Osteocyte (in vitro differentiated cells): ENCODE data around the gene RNF13. TPM values are rescaled to one million over a fixed set of nuclear protein-coding genes. Genes with fewer than 3 reads are reported as not detected.
A peak's percentile ranks its signal among the peaks of the same experiment; 100 is the strongest.

ENCODE experiments used
- DNase-seq: peaks from one replicate; pipeline ENCODE4 v3.0.0; 2021; ENCODE audit warnings: mixed read lengths; ENCODE audit not compliant: unreplicated experiment; ENCODE audit errors: extremely low spot score
- H3K27ac Mint-ChIP-seq: one replicate; pipeline ENCODE4 v1.8.0; 2021; ENCODE audit warnings: mild to moderate bottlenecking, mixed read lengths; ENCODE audit not compliant: unreplicated experiment
- H3K27me3 Mint-ChIP-seq: one replicate; pipeline ENCODE4 v1.8.0; 2021; ENCODE audit warnings: mixed read lengths; ENCODE audit not compliant: unreplicated experiment
- H3K36me3 Mint-ChIP-seq: one replicate; pipeline ENCODE4 v1.8.0; 2021; ENCODE audit warnings: mixed read lengths; ENCODE audit not compliant: unreplicated experiment
- H3K4me1 Mint-ChIP-seq: one replicate; pipeline ENCODE4 v1.8.0; 2021; ENCODE audit warnings: mixed read lengths; ENCODE audit not compliant: unreplicated experiment
- H3K4me3 Mint-ChIP-seq: one replicate; pipeline ENCODE4 v1.8.0; 2021; ENCODE audit warnings: mild to moderate bottlenecking, moderate library complexity, mixed read lengths; ENCODE audit not compliant: unreplicated experiment
- H3K9me3 Mint-ChIP-seq: one replicate; pipeline ENCODE4 v1.8.0; 2021; ENCODE audit warnings: mixed read lengths; ENCODE audit not compliant: unreplicated experiment
- long read RNA-seq: library from polyadenylated mRNA; unstranded; transcript quantifications from one replicate; pipeline ENCODE4 v2.0.0, GENCODE V29; 2021
- total RNA-seq: library from RNA; stranded (reverse); gene quantifications from 2 replicates; pipeline ENCODE4 v1.2.1, GENCODE V29; 2021
- TF ChIP-seq, protein P1 (sequence below): fragments of 200-600 bp; sonication (generic); IDR thresholded peaks from 2 replicates; pipeline ENCODE4 v1.5.0; 2021; ENCODE audit warnings: antibody characterized with exemption, mild to moderate bottlenecking, moderate library complexity

RNF13 gene
- 45.1 and 61.4 TPM in 2 replicates for total RNA-seq
- long read RNA-seq, transcript RNF13-203 (10 exons, 2,843 nt): major isoform, 322 of 406 reads
- long read RNA-seq, transcript RNF13-208 (9 exons, 767 nt): minor isoform, 5 of 406 reads
- long read RNA-seq, transcript RNF13-212 (10 exons, 1,027 nt): minor isoform, 30 of 406 reads
- long read RNA-seq, partial matches to known transcripts: 9 of 406 reads
- long read RNA-seq, other reads (novel, unspliced or antisense): 34 of 406 reads

GRCh38 chr3:149812606-149813366 is at the start of gene RNF13:
Gene RNF13, plus strand, starts transcription at chr3:149813215. Its CDS starts 32,812 bp downstream, at chr3:149846027.
- Mint-ChIP-seq H3K4me1 (peaks cover 32% of the 10 kb centered on the region), H3K27ac (peak within 1 kb of the TSS; percentile 99), H3K27me3 (peaks cover 8% of the 10 kb centered on the region), H3K36me3 (no peaks in the 10 kb centered on the region), H3K4me3 (peak within 1 kb of the TSS; percentile 95), H3K9me3 (no peaks in the 10 kb centered on the region)
- peak; percentile 96 for DNase-seq
- TF ChIP-seq, protein P1, sequence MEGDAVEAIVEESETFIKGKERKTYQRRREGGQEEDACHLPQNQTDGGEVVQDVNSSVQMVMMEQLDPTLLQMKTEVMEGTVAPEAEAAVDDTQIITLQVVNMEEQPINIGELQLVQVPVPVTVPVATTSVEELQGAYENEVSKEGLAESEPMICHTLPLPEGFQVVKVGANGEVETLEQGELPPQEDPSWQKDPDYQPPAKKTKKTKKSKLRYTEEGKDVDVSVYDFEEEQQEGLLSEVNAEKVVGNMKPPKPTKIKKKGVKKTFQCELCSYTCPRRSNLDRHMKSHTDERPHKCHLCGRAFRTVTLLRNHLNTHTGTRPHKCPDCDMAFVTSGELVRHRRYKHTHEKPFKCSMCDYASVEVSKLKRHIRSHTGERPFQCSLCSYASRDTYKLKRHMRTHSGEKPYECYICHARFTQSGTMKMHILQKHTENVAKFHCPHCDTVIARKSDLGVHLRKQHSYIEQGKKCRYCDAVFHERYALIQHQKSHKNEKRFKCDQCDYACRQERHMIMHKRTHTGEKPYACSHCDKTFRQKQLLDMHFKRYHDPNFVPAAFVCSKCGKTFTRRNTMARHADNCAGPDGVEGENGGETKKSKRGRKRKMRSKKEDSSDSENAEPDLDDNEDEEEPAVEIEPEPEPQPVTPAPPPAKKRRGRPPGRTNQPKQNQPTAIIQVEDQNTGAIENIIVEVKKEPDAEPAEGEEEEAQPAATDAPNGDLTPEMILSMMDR: no peak

DNA sequence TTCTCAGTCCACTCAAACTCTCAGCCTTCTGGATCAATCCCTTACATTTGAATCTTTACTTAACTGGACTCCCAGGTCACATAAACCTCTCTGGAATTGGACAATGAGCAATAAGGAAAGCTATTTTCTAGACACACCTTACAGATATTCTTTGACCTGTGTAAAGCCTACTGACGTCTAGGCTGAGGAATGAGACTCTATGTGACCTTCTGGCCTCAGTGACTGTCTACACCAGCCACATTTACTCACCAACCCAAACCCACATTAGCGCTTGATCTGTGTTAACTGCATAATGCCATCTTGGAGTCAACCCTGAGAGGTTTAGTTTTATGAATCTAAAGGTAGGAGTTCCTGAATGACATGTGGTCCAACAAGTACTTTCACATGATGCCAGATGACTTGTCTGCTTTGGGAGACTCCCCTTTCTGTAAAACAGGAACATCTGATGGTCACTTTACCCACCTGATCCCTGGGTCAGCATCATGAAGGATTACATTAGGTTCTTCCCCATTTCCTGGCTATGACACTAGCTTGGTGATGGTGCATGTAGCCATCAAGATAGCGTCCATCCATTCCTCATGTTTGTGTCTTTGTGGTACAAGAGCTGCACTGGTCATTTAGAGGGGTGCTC is 49.3 kb upstream of the RNF13 start:
- TF ChIP-seq, protein P1: no peak
- Mint-ChIP-seq H3K4me1 (no peaks in the 10 kb centered on the region), H3K27ac (no peak overlapping the region), H3K36me3 (no peaks in the 10 kb centered on the region), H3K9me3 (no peaks in the 10 kb centered on the region), H3K27me3 (peaks cover 42% of the 10 kb centered on the region), H3K4me3 (no peak overlapping the region)
- DNase-seq: no peak

DNA sequence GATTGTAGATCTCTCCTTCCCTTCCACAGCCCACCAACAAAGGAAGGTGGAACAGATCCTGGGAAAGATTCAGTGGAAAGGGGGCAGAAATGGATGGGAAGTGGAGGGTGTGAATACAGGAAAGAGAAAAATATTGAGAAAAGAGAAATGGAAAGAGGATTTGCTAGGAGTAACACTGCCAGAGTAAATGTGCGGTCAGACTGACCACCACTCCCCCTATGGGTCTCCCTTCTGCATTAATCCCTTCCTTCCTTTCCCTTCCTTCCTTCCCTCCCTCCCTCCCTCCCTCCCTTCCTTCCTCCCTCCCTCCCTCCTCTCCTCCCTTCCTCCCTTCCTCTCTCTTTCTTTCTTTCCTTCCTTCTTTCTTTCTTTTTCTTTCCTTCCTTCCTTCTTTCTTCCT is 48.7 kb upstream of the RNF13 start:
- DNase-seq: no peak
- TF ChIP-seq, protein P1: no peak
- no peaks in the 10 kb centered on the region for H3K36me3 Mint-ChIP-seq
- H3K9me3 Mint-ChIP-seq: no peaks in the 10 kb centered on the region
- H3K27ac Mint-ChIP-seq: no peak overlapping the region
- no peak overlapping the region for H3K4me3 Mint-ChIP-seq
- no peaks in the 10 kb centered on the region for H3K4me1 Mint-ChIP-seq
- peaks cover 40% of the 10 kb centered on the region for H3K27me3 Mint-ChIP-seq

DNA sequence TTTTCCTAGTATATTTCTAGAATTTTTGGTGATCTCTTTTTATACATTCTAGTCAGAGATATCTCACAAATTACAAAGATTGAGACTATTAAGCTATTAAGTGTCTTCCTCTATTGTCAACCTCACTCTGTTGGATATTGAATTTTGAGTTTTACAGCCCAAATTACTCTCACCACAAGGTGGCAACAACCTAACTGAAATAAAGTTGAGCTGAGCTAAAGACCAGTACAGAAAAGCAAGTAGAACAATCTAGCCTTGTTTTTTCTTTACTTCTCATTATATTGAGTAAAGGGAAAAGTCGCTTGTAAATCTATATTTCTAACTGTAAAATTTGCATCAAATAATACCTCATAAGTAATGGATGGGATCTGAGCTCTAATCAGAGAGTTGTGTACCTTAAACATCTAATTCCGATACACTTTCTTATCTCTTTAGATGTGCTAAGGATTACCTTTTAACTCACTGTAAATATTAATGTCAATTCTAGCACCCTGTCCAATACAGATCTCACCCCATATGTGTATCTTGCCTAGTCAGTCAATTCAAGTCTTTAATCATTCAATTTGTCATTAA is 47.2 kb upstream of the RNF13 start:
- no peak overlapping the region for H3K4me3 Mint-ChIP-seq
- H3K27me3 Mint-ChIP-seq: peaks cover 38% of the 10 kb centered on the region
- no peaks in the 10 kb centered on the region for H3K36me3 Mint-ChIP-seq
- TF ChIP-seq, protein P1: peak; percentile 72
- H3K27ac Mint-ChIP-seq: no peak overlapping the region
- no peaks in the 10 kb centered on the region for H3K9me3 Mint-ChIP-seq
- no peaks in the 10 kb centered on the region for H3K4me1 Mint-ChIP-seq
- no peak for DNase-seq
